ENCODE measurements around the gene ROR1. TPM values are rescaled to one million over a fixed set of nuclear protein-coding genes. Genes with fewer than 3 reads are reported as not detected.

The ROR1 gene
- total RNA-seq, 5 donors from 2014 or later (not counting 1 experiment from before 2014, with no cell fraction given): 0.15 to 2.0 (median 0.33) TPM; not detected in 1

GRCh38 chr1:63787875-63788274 lies 14.1 kb downstream of the ROR1 start:
- ATAC-seq (replicated peaks in 1 of 4) (no peak), DNase-seq (no peak)
- Histone ChIP-seq H3K9me3 (no peaks in the 10 kb centered on the region), H3K27me3 (replicated peaks in 1 of 2; ENCODE audit: control insufficient read depth in 2 of 2, extremely low read depth in 1 of 2, insufficient read depth in 2 of 2, low read length in 1 of 2) (no peaks in the 10 kb centered on the region), H3K27ac (ENCODE audit: low read length) (no peak overlapping the region), H3K36me3 (ENCODE audit: control insufficient read depth in 2 of 2, extremely low read depth in 1 of 2, insufficient read depth in 1 of 2, low read length in 1 of 2) (no peaks in the 10 kb centered on the region), H3K4me3 (ENCODE audit: control insufficient read depth in 1 of 2, extremely low read depth in 1 of 2, low read length in 1 of 2) (no peak overlapping the region), H3K4me1 (ENCODE audit: control insufficient read depth in 1 of 2, extremely low read depth in 1 of 2, insufficient read depth in 2 of 2, low read length in 2 of 2) (peaks cover 0 to 8% of the 10 kb centered on the region in 2 experiments)
- no peak overlapping the region for H3K27ac Mint-ChIP-seq
- no peaks in the 10 kb centered on the region for H3K36me3 Mint-ChIP-seq
- H3K27me3 Mint-ChIP-seq: peaks cover under 1 to 12% of the 10 kb centered on the region in 2 donors
- no peak overlapping the region for H3K4me3 Mint-ChIP-seq
- WGBS (ENCODE audit: insufficient coverage): no CpG with 5 or more reads among the region's 1 CpG
- ChIA-PET POLR2A (no interaction called here), CTCF (interaction anchor here in 1 of 2 donors (0.7 kb wide), 1 partner anchor 8 kb away, joined by 3 read pairs; no protein-coding TSS in a partner anchor)
- peaks cover 0 to 9% (median 3%) of the 10 kb centered on the region in 3 donors for H3K4me1 Mint-ChIP-seq
- no peaks in the 10 kb centered on the region for H3K9me3 Mint-ChIP-seq

DNA sequence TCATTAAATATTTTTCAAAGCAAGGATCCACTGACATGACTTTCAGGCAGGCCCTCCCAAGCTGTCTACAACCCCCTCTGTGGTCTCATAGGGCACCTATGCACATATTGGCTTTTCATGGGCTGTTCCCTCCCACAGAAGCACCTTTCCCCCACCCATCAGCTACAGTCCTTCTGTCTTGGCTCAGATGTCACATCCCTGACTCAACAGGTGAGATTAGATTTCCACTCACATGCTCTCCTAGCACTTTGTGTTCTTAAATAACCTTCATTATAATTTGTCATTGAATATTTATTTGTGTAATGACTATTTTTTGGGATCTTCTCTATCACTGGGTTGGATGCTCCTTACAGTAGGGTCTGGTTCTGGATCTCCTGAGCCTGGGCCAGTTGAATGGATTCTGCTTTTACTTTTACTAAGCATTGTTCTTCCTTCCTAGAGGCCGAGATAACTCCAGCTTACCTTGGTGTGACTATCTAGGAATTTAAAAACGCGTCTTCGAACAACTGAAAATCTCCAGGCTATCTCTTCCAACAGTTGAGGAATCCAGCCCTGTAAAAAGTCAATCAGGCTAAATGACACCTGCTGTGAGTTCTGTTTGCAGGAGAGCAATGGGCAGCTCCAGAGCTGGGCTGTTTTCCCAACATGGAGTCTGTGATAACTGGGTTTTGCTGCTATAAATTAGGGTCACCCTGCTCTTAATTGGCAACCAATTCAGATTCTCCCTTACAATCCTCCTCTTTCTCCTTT lies 16.2 kb downstream of the ROR1 start:
- H3K36me3 Mint-ChIP-seq: no peaks in the 10 kb centered on the region
- ChIA-PET POLR2A (no interaction called here), CTCF (no interaction called here)
- H3K27me3 ChIP-seq (replicated peaks in 1 of 2; ENCODE audit: control insufficient read depth in 2 of 2, extremely low read depth in 1 of 2, insufficient read depth in 2 of 2, low read length in 1 of 2): peaks cover 0 to 3% of the 10 kb centered on the region in 2 experiments
- H3K9me3 Mint-ChIP-seq: no peaks in the 10 kb centered on the region
- no CpG with 5 or more reads among the region's 4 CpGs for WGBS (ENCODE audit: insufficient coverage)
- peaks cover 0 to 8% of the 10 kb centered on the region in 2 experiments for H3K4me1 ChIP-seq (ENCODE audit: control insufficient read depth in 1 of 2, extremely low read depth in 1 of 2, insufficient read depth in 2 of 2, low read length in 2 of 2)
- H3K27ac ChIP-seq (ENCODE audit: low read length): no peak overlapping the region
- H3K27me3 Mint-ChIP-seq: peaks cover 0 to 12% of the 10 kb centered on the region in 2 donors
- no peaks in the 10 kb centered on the region for H3K36me3 ChIP-seq (ENCODE audit: control insufficient read depth in 2 of 2, extremely low read depth in 1 of 2, insufficient read depth in 1 of 2, low read length in 1 of 2)
- ATAC-seq (replicated peaks in 1 of 4) (no peak), DNase-seq (no peak)
- no peak overlapping the region for H3K4me3 ChIP-seq (ENCODE audit: control insufficient read depth in 1 of 2, extremely low read depth in 1 of 2, low read length in 1 of 2)
- H3K4me1 Mint-ChIP-seq: peaks cover 0 to 9% (median 3%) of the 10 kb centered on the region in 3 donors
- H3K9me3 ChIP-seq: no peaks in the 10 kb centered on the region
- H3K27ac Mint-ChIP-seq: no peak overlapping the region
- H3K4me3 Mint-ChIP-seq: no peak overlapping the region

DNA sequence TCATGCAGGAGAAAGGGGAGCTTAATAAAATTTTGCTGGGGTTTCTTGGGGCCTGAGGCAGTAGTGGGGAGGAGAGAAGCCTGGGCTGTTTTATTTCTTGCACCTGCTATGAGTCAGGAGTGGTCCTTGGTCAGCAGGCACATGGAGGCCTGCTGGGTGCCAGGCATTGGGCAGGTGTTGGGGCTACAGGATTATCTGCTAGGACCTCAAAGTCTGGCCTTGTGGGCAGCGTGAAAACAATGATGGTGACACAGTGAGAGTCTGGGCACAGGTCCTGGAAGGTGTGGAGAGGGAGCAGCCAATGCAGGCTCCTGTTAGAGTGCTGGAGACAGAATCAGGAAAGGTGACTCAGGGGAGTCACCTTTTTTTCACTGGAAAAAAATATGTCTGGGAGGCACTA lies 17.2 kb downstream of the ROR1 start:
- H3K4me1 Mint-ChIP-seq: peaks cover 0 to 9% (median 3%) of the 10 kb centered on the region in 3 donors
- ATAC-seq (replicated peaks in 1 of 4) (no peak), DNase-seq (no peak)
- no peaks in the 10 kb centered on the region for H3K36me3 Mint-ChIP-seq
- POLR2A ChIA-PET: no interaction called here
- H3K27ac Mint-ChIP-seq: no peak overlapping the region
- Histone ChIP-seq H3K4me1 (ENCODE audit: control insufficient read depth in 1 of 2, extremely low read depth in 1 of 2, insufficient read depth in 2 of 2, low read length in 2 of 2) (peaks cover 0 to 8% of the 10 kb centered on the region in 2 experiments), H3K9me3 (no peaks in the 10 kb centered on the region), H3K36me3 (ENCODE audit: control insufficient read depth in 2 of 2, extremely low read depth in 1 of 2, insufficient read depth in 1 of 2, low read length in 1 of 2) (no peaks in the 10 kb centered on the region), H3K27me3 (replicated peaks in 1 of 2; ENCODE audit: control insufficient read depth in 2 of 2, extremely low read depth in 1 of 2, insufficient read depth in 2 of 2, low read length in 1 of 2) (peaks cover 0 to 3% of the 10 kb centered on the region in 2 experiments), H3K4me3 (ENCODE audit: control insufficient read depth in 1 of 2, extremely low read depth in 1 of 2, low read length in 1 of 2) (no peak overlapping the region), H3K27ac (ENCODE audit: low read length) (no peak overlapping the region)
- WGBS (ENCODE audit: insufficient coverage): 22% methylated on average over 1 of the region's 1 CpG
- H3K9me3 Mint-ChIP-seq: no peaks in the 10 kb centered on the region
- peaks cover 0 to 12% of the 10 kb centered on the region in 2 donors for H3K27me3 Mint-ChIP-seq
- CTCF ChIA-PET: no interaction called here
- no peak overlapping the region for H3K4me3 Mint-ChIP-seq

DNA sequence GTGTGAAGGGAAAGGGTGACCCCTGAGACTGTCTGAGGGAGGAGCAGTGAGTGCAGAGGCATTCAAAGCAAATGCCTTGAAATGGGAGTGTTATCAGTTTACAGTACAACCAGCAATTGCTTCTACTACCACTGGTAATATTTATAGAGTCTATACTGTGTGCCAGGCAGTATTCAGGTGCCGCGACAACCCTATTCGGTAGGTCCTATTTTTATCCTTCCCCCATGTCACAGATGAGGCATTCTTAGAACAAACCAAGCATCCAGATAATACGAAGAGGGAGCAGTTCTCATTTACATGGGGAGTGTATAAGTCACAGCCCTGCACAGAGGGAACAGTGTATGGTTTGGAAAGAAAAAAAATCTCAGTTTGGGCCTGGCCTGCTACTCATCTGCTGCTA lies 18.3 kb downstream of the ROR1 start:
- Mint-ChIP-seq H3K4me1 (peaks cover 0 to 9% (median 3%) of the 10 kb centered on the region in 3 donors), H3K27me3 (peaks cover 0 to 12% of the 10 kb centered on the region in 2 donors), H3K27ac (no peak overlapping the region), H3K4me3 (no peak overlapping the region), H3K36me3 (no peaks in the 10 kb centered on the region), H3K9me3 (no peaks in the 10 kb centered on the region)
- CTCF ChIA-PET: no interaction called here
- DNase-seq (no peak), ATAC-seq (replicated peaks in 1 of 4) (no peak)
- POLR2A ChIA-PET: no interaction called here
- H3K4me3 ChIP-seq (ENCODE audit: control insufficient read depth in 1 of 2, extremely low read depth in 1 of 2, low read length in 1 of 2): no peak overlapping the region
- H3K4me1 ChIP-seq (ENCODE audit: control insufficient read depth in 1 of 2, extremely low read depth in 1 of 2, insufficient read depth in 2 of 2, low read length in 2 of 2): peaks cover 0 to 8% of the 10 kb centered on the region in 2 experiments
- no peaks in the 10 kb centered on the region for H3K9me3 ChIP-seq
- no peak overlapping the region for H3K27ac ChIP-seq (ENCODE audit: low read length)
- H3K36me3 ChIP-seq (ENCODE audit: control insufficient read depth in 2 of 2, extremely low read depth in 1 of 2, insufficient read depth in 1 of 2, low read length in 1 of 2): no peaks in the 10 kb centered on the region
- H3K27me3 ChIP-seq (replicated peaks in 1 of 2; ENCODE audit: control insufficient read depth in 2 of 2, extremely low read depth in 1 of 2, insufficient read depth in 2 of 2, low read length in 1 of 2): peaks cover 0 to 3% of the 10 kb centered on the region in 2 experiments
- no CpG with 5 or more reads among the region's 4 CpGs for WGBS (ENCODE audit: insufficient coverage)

DNA sequence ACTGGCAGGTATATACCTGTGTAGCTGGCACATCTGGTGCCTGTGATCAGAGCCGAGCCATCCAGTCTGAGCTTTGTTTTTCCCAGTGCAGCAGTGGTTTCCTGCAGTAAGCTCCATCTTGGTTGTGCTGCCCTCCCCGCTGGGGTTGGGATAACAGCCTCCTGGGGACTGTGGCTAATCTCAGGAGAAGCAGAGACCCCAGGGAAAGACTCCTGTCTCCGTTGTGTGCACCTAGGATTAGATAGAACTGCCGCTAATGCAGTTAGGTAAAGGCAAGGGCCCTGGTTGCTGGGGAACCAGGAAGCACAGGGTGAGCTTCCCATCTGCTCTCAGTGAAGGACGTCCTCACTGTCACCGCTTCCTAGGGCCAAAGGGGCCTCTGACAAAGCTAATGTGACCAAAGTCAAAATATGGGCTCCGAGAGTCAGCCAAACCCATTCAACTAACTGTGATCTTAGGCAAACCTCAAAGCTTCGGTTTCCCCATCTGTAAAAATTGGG lies 20.0 kb downstream of the ROR1 start:
- H3K27me3 Mint-ChIP-seq: peaks cover 0 to 12% of the 10 kb centered on the region in 2 donors
- POLR2A ChIA-PET: no interaction called here
- H3K4me3 Mint-ChIP-seq: no peak overlapping the region
- H3K27me3 ChIP-seq (replicated peaks in 1 of 2; ENCODE audit: control insufficient read depth in 2 of 2, extremely low read depth in 1 of 2, insufficient read depth in 2 of 2, low read length in 1 of 2): peaks cover 0 to 3% of the 10 kb centered on the region in 2 experiments
- no peaks in the 10 kb centered on the region for H3K9me3 Mint-ChIP-seq
- CTCF ChIA-PET: no interaction called here
- H3K9me3 ChIP-seq: no peaks in the 10 kb centered on the region
- ATAC-seq (replicated peaks in 1 of 4) (no peak), DNase-seq (no peak)
- H3K36me3 Mint-ChIP-seq: no peaks in the 10 kb centered on the region
- H3K27ac Mint-ChIP-seq: no peak overlapping the region
- peaks cover 0 to 9% (median 3%) of the 10 kb centered on the region in 3 donors for H3K4me1 Mint-ChIP-seq
- H3K27ac ChIP-seq (ENCODE audit: low read length): no peak overlapping the region
- H3K36me3 ChIP-seq (ENCODE audit: control insufficient read depth in 2 of 2, extremely low read depth in 1 of 2, insufficient read depth in 1 of 2, low read length in 1 of 2): no peaks in the 10 kb centered on the region
- H3K4me1 ChIP-seq (ENCODE audit: control insufficient read depth in 1 of 2, extremely low read depth in 1 of 2, insufficient read depth in 2 of 2, low read length in 2 of 2): peaks cover 0 to 8% of the 10 kb centered on the region in 2 experiments
- 72% methylated on average over 8 of the region's 8 CpGs for WGBS (ENCODE audit: insufficient coverage)
- no peak overlapping the region for H3K4me3 ChIP-seq (ENCODE audit: control insufficient read depth in 1 of 2, extremely low read depth in 1 of 2, low read length in 1 of 2)

- Mint-ChIP-seq H3K27me3 (peaks cover 0 to 10% of the 10 kb centered on the region in 2 donors), H3K4me1 (peaks cover 0 to 6% (median under 1%) of the 10 kb centered on the region in 3 donors), H3K27ac (no peak overlapping the region), H3K36me3 (no peaks in the 10 kb centered on the region), H3K4me3 (no peak overlapping the region), H3K9me3 (no peaks in the 10 kb centered on the region)
- no peaks in the 10 kb centered on the region for H3K9me3 ChIP-seq
- peaks cover 0 to 8% of the 10 kb centered on the region in 2 experiments for H3K4me1 ChIP-seq (ENCODE audit: control insufficient read depth in 1 of 2, extremely low read depth in 1 of 2, insufficient read depth in 2 of 2, low read length in 2 of 2)
- DNase-seq: no peak
- peaks cover 0 to 3% of the 10 kb centered on the region in 2 experiments for H3K27me3 ChIP-seq (replicated peaks in 1 of 2; ENCODE audit: control insufficient read depth in 2 of 2, extremely low read depth in 1 of 2, insufficient read depth in 2 of 2, low read length in 1 of 2)
- no peak overlapping the region for H3K27ac ChIP-seq (ENCODE audit: low read length)
- 78% methylated on average over 6 of the region's 7 CpGs for WGBS (ENCODE audit: insufficient coverage)
- H3K4me3 ChIP-seq (ENCODE audit: control insufficient read depth in 1 of 2, extremely low read depth in 1 of 2, low read length in 1 of 2): no peak overlapping the region
- no peaks in the 10 kb centered on the region for H3K36me3 ChIP-seq (ENCODE audit: control insufficient read depth in 2 of 2, extremely low read depth in 1 of 2, insufficient read depth in 1 of 2, low read length in 1 of 2)
- POLR2A ChIA-PET: no interaction called here
- ATAC-seq (replicated peaks in 1 of 4): no peak
- CTCF ChIA-PET: no interaction called here
Measured at GRCh38 chr1:63794354-63794753, 20.5 kb downstream of the ROR1 start.
